ENCODE data around the gene ROR1. TPM values are rescaled to one million over a fixed set of nuclear protein-coding genes. Genes with fewer than 3 reads are reported as not detected.

The ROR1 gene
- total and polyA plus RNA-seq, 7 experiments from 2014 or later, result 0.07 to 0.22 (median 0.16) TPM; not detected in 4

GRCh38 chr1:63789856-63790605 lies 16.2 kb downstream of the ROR1 start:
- ChIA-PET CTCF (no interaction called here), POLR2A (no interaction called here)
- Mint-ChIP-seq H3K36me3 (no peaks in the 10 kb centered on the region), H3K27ac (no peak overlapping the region), H3K4me1 (peaks cover 0 to 7% (median 0%) of the 10 kb centered on the region in 7 donors), H3K27me3 (peaks cover 2 to 28% (median 4%) of the 10 kb centered on the region in 5 donors), H3K4me3 (no peak overlapping the region), H3K9me3 (no peaks in the 10 kb centered on the region)
- H3K9me3 ChIP-seq (ENCODE audit: control insufficient read depth in 2 of 3, low read length in 3 of 3), result no peaks in the 10 kb centered on the region
- ATAC-seq, result no peak
- intact Hi-C loops (cut with micrococcal nuclease), result no loop called here
- no peaks in the 10 kb centered on the region for H3K4me1 ChIP-seq (ENCODE audit: control insufficient read depth in 2 of 2, insufficient read depth in 2 of 2, low read length in 2 of 2)
- H3K36me3 ChIP-seq (ENCODE audit: control insufficient read depth in 2 of 3, insufficient read depth in 3 of 3, low read length in 3 of 3), result no peaks in the 10 kb centered on the region
- no peak overlapping the region for H3K4me3 ChIP-seq (ENCODE audit: low read length)
- no peak for DNase-seq
- no peak overlapping the region for H3K27ac ChIP-seq (ENCODE audit: low read depth, low read length)
- H3K27me3 ChIP-seq (ENCODE audit: control insufficient read depth in 2 of 2, insufficient read depth in 2 of 2, low read length in 2 of 2), result no peaks in the 10 kb centered on the region

GRCh38 chr1:63790989-63791388 lies 17.2 kb downstream of the ROR1 start:
- no peak for DNase-seq
- CTCF ChIA-PET, result no interaction called here
- Mint-ChIP-seq H3K27ac (no peak overlapping the region), H3K4me1 (peaks cover 0 to 7% (median 0%) of the 10 kb centered on the region in 7 donors), H3K36me3 (no peaks in the 10 kb centered on the region), H3K9me3 (no peaks in the 10 kb centered on the region), H3K4me3 (no peak overlapping the region), H3K27me3 (peaks cover 2 to 28% (median 4%) of the 10 kb centered on the region in 5 donors)
- Histone ChIP-seq H3K9me3 (ENCODE audit: control insufficient read depth in 2 of 3, low read length in 3 of 3) (no peaks in the 10 kb centered on the region), H3K4me1 (ENCODE audit: control insufficient read depth in 2 of 2, insufficient read depth in 2 of 2, low read length in 2 of 2) (no peaks in the 10 kb centered on the region), H3K27ac (ENCODE audit: low read depth, low read length) (no peak overlapping the region), H3K27me3 (ENCODE audit: control insufficient read depth in 2 of 2, insufficient read depth in 2 of 2, low read length in 2 of 2) (no peaks in the 10 kb centered on the region), H3K36me3 (ENCODE audit: control insufficient read depth in 2 of 3, insufficient read depth in 3 of 3, low read length in 3 of 3) (no peaks in the 10 kb centered on the region), H3K4me3 (ENCODE audit: low read length) (no peak overlapping the region)
- intact Hi-C loops (cut with micrococcal nuclease), result no loop called here
- no peak for ATAC-seq
- POLR2A ChIA-PET, result no interaction called here

- DNase-seq, result no peak
- H3K4me3 Mint-ChIP-seq, result no peak overlapping the region
- no peaks in the 10 kb centered on the region for H3K9me3 Mint-ChIP-seq
- no peak overlapping the region for H3K4me3 ChIP-seq (ENCODE audit: low read length)
- H3K36me3 ChIP-seq (ENCODE audit: control insufficient read depth in 2 of 3, insufficient read depth in 3 of 3, low read length in 3 of 3), result no peaks in the 10 kb centered on the region
- no peaks in the 10 kb centered on the region for H3K27me3 ChIP-seq (ENCODE audit: control insufficient read depth in 2 of 2, insufficient read depth in 2 of 2, low read length in 2 of 2)
- no peak overlapping the region for H3K27ac ChIP-seq (ENCODE audit: low read depth, low read length)
- H3K9me3 ChIP-seq (ENCODE audit: control insufficient read depth in 2 of 3, low read length in 3 of 3), result no peaks in the 10 kb centered on the region
- peaks cover 0 to 7% (median 0%) of the 10 kb centered on the region in 7 donors for H3K4me1 Mint-ChIP-seq
- H3K4me1 ChIP-seq (ENCODE audit: control insufficient read depth in 2 of 2, insufficient read depth in 2 of 2, low read length in 2 of 2), result no peaks in the 10 kb centered on the region
- ChIA-PET CTCF (no interaction called here), POLR2A (no interaction called here)
- intact Hi-C loops (cut with micrococcal nuclease), result no loop called here
- no peak for ATAC-seq
- no peaks in the 10 kb centered on the region for H3K36me3 Mint-ChIP-seq
- H3K27ac Mint-ChIP-seq, result no peak overlapping the region
- peaks cover 4 to 32% (median 4%) of the 10 kb centered on the region in 5 donors for H3K27me3 Mint-ChIP-seq
Measured at GRCh38 chr1:63792152-63792551, 18.3 kb downstream of the ROR1 start.

- no peaks in the 10 kb centered on the region for H3K27me3 ChIP-seq (ENCODE audit: control insufficient read depth in 2 of 2, insufficient read depth in 2 of 2, low read length in 2 of 2)
- no peaks in the 10 kb centered on the region for H3K9me3 ChIP-seq (ENCODE audit: control insufficient read depth in 2 of 3, low read length in 3 of 3)
- no peaks in the 10 kb centered on the region for H3K4me1 ChIP-seq (ENCODE audit: control insufficient read depth in 2 of 2, insufficient read depth in 2 of 2, low read length in 2 of 2)
- ChIA-PET CTCF (no interaction called here), POLR2A (no interaction called here)
- no peaks in the 10 kb centered on the region for H3K36me3 Mint-ChIP-seq
- ATAC-seq (no peak), DNase-seq (no peak)
- intact Hi-C loops (cut with micrococcal nuclease), result no loop called here
- H3K27ac Mint-ChIP-seq, result no peak overlapping the region
- H3K27ac ChIP-seq (ENCODE audit: low read depth, low read length), result no peak overlapping the region
- no peak overlapping the region for H3K4me3 Mint-ChIP-seq
- H3K36me3 ChIP-seq (ENCODE audit: control insufficient read depth in 2 of 3, insufficient read depth in 3 of 3, low read length in 3 of 3), result no peaks in the 10 kb centered on the region
- peaks cover 0 to 7% (median 0%) of the 10 kb centered on the region in 7 donors for H3K4me1 Mint-ChIP-seq
- H3K9me3 Mint-ChIP-seq, result no peaks in the 10 kb centered on the region
- H3K4me3 ChIP-seq (ENCODE audit: low read length), result no peak overlapping the region
- peaks cover 4 to 26% (median 6%) of the 10 kb centered on the region in 5 donors for H3K27me3 Mint-ChIP-seq
Measured at GRCh38 chr1:63793741-63794240, 20.0 kb downstream of the ROR1 start.

- no peaks in the 10 kb centered on the region for H3K27me3 ChIP-seq (ENCODE audit: control insufficient read depth in 2 of 2, insufficient read depth in 2 of 2, low read length in 2 of 2)
- no peaks in the 10 kb centered on the region for H3K4me1 ChIP-seq (ENCODE audit: control insufficient read depth in 2 of 2, insufficient read depth in 2 of 2, low read length in 2 of 2)
- H3K27ac ChIP-seq (ENCODE audit: low read depth, low read length), result no peak overlapping the region
- Mint-ChIP-seq H3K27me3 (peaks cover 3 to 21% (median 8%) of the 10 kb centered on the region in 5 donors), H3K27ac (no peak overlapping the region), H3K36me3 (no peaks in the 10 kb centered on the region), H3K4me1 (peaks cover 0 to 5% (median 0%) of the 10 kb centered on the region in 7 donors), H3K9me3 (no peaks in the 10 kb centered on the region), H3K4me3 (no peak overlapping the region)
- CTCF ChIA-PET, result no interaction called here
- H3K4me3 ChIP-seq (ENCODE audit: low read length), result no peak overlapping the region
- no peaks in the 10 kb centered on the region for H3K36me3 ChIP-seq (ENCODE audit: control insufficient read depth in 2 of 3, insufficient read depth in 3 of 3, low read length in 3 of 3)
- POLR2A ChIA-PET, result no interaction called here
- no peaks in the 10 kb centered on the region for H3K9me3 ChIP-seq (ENCODE audit: control insufficient read depth in 2 of 3, low read length in 3 of 3)
- ATAC-seq (no peak), DNase-seq (no peak)
- intact Hi-C loops (cut with micrococcal nuclease), result no loop called here
Measured at GRCh38 chr1:63794354-63794753, 20.5 kb downstream of the ROR1 start.

GRCh38 chr1:63794939-63795378 lies 21.1 kb downstream of the ROR1 start:
- Histone ChIP-seq H3K9me3 (ENCODE audit: control insufficient read depth in 2 of 3, low read length in 3 of 3) (no peaks in the 10 kb centered on the region), H3K27me3 (ENCODE audit: control insufficient read depth in 2 of 2, insufficient read depth in 2 of 2, low read length in 2 of 2) (no peaks in the 10 kb centered on the region), H3K36me3 (ENCODE audit: control insufficient read depth in 2 of 3, insufficient read depth in 3 of 3, low read length in 3 of 3) (no peaks in the 10 kb centered on the region), H3K27ac (ENCODE audit: low read depth, low read length) (no peak overlapping the region), H3K4me3 (ENCODE audit: low read length) (no peak overlapping the region), H3K4me1 (ENCODE audit: control insufficient read depth in 2 of 2, insufficient read depth in 2 of 2, low read length in 2 of 2) (no peaks in the 10 kb centered on the region)
- Mint-ChIP-seq H3K36me3 (no peaks in the 10 kb centered on the region), H3K27me3 (peaks cover 0 to 21% (median 10%) of the 10 kb centered on the region in 5 donors), H3K9me3 (no peaks in the 10 kb centered on the region), H3K4me3 (no peak overlapping the region), H3K4me1 (no peaks in the 10 kb centered on the region), H3K27ac (no peak overlapping the region)
- ATAC-seq, result no peak
- ChIA-PET CTCF (no interaction called here), POLR2A (no interaction called here)
- no peak for DNase-seq
- intact Hi-C loops (cut with micrococcal nuclease), result no loop called here

- intact Hi-C loops (cut with micrococcal nuclease), result no loop called here
- Mint-ChIP-seq H3K36me3 (no peaks in the 10 kb centered on the region), H3K4me3 (no peak overlapping the region), H3K4me1 (no peaks in the 10 kb centered on the region), H3K27ac (no peak overlapping the region), H3K9me3 (no peaks in the 10 kb centered on the region), H3K27me3 (peaks cover 0 to 20% (median 10%) of the 10 kb centered on the region in 5 donors)
- Histone ChIP-seq H3K27me3 (ENCODE audit: control insufficient read depth in 2 of 2, insufficient read depth in 2 of 2, low read length in 2 of 2) (no peaks in the 10 kb centered on the region), H3K4me1 (ENCODE audit: control insufficient read depth in 2 of 2, insufficient read depth in 2 of 2, low read length in 2 of 2) (no peaks in the 10 kb centered on the region), H3K9me3 (ENCODE audit: control insufficient read depth in 2 of 3, low read length in 3 of 3) (no peaks in the 10 kb centered on the region), H3K27ac (ENCODE audit: low read depth, low read length) (no peak overlapping the region), H3K36me3 (ENCODE audit: control insufficient read depth in 2 of 3, insufficient read depth in 3 of 3, low read length in 3 of 3) (no peaks in the 10 kb centered on the region), H3K4me3 (ENCODE audit: low read length) (no peak overlapping the region)
- ATAC-seq, result no peak
- POLR2A ChIA-PET, result no interaction called here
- DNase-seq, result no peak
- CTCF ChIA-PET, result no interaction called here
Measured at GRCh38 chr1:63795455-63795854, 21.6 kb downstream of the ROR1 start.
